Kidney (tissue), 14 donors: ENCODE results near the gene KCND1. TPM values are rescaled to one million over a fixed set of nuclear protein-coding genes. Genes with fewer than 3 reads are reported as not detected.

Experiments used
- DNase-seq, 5 donors: peaks; one replicate each; pipeline ENCODE4 v3.0.0-alpha.2; 2013 to 2020
- FAIRE-seq: peaks from 2 replicates; lab custom pipeline; 2012; peaks lifted over from hg19 to GRCh38; lab: Jason Lieb, UNC
- H3K27ac ChIP-seq, 2 donors: one replicate each; pipeline ENCODE4 v1.7.0; 2013; ENCODE audit warnings: low read depth in 2 of 2, low read length in 2 of 2, inconsistent platforms in 1 of 2
- H3K27me3 ChIP-seq: one replicate; pipeline ENCODE4 v1.7.1; 2013; ENCODE audit warnings: low read length, inconsistent platforms; ENCODE audit not compliant: control insufficient read depth, insufficient read depth
- H3K36me3 ChIP-seq, 3 donors: one replicate each; pipeline versions ENCODE4 v1.7.0 to v1.7.1; 2013; ENCODE audit warnings: low read length in 3 of 3, control low read depth in 1 of 3, inconsistent platforms in 1 of 3; ENCODE audit not compliant: insufficient read depth in 3 of 3, control insufficient read depth in 2 of 3
- H3K4me1 ChIP-seq, 3 donors: one replicate each; pipeline versions ENCODE4 v1.7.0 to v1.7.1; 2013; ENCODE audit warnings: low read length in 3 of 3, inconsistent platforms in 1 of 3, low read depth in 1 of 3; ENCODE audit not compliant: control insufficient read depth in 2 of 3, insufficient read depth in 2 of 3
- H3K4me3 ChIP-seq, 3 donors: one replicate each; pipeline versions ENCODE4 v1.7.0 to v1.8.1; 2013; ENCODE audit warnings: low read length in 3 of 3, control low read depth in 1 of 3, inconsistent platforms in 1 of 3
- H3K9ac ChIP-seq, 3 donors: one replicate each; pipeline versions ENCODE4 v1.7.0 to v1.7.1; 2013; ENCODE audit warnings: low read length in 3 of 3, control low read depth in 1 of 3, inconsistent platforms in 1 of 3
- H3K9me3 ChIP-seq, 3 donors: one replicate each; pipeline versions ENCODE4 v1.7.0 to v1.7.1; 2013; ENCODE audit warnings: low read length in 3 of 3, control low read depth in 1 of 3, inconsistent platforms in 1 of 3; ENCODE audit not compliant: control insufficient read depth in 2 of 3, insufficient read depth in 1 of 3
- intact Hi-C: fragments of 100-400 bp; cut with DNase I; formaldehyde crosslinking; loops from one replicate; pipeline ENCODE4 v1.11.1; 2022
- polyA plus RNA-seq: library from polyadenylated mRNA; stranded (reverse); fragments of 350-450 nt; fragmentation: Illumina TruSeq; extraction: RNeasy Lipid Tissue Mini Kit (QIAGEN cat#74804); gene quantifications from one replicate; pipeline ENCODE4 v1.2.3, GENCODE V29; 2014; ENCODE audit warnings: low read depth, low replicate concordance; ENCODE audit not compliant: insufficient read depth
- total RNA-seq: library from RNA; stranded (reverse); fragmentation: NEBNext Ultra II Directional; extraction: Animal tissue kit (Norgen Biotek cat#: 25700); gene quantifications from one replicate; pipeline ENCODE4 v1.2.1, GENCODE V29; 2021
- TF ChIP-seq, protein P1 (sequence below): IDR thresholded peaks from 3 replicates; pipeline ENCODE4 v1.5.1; 2012; ENCODE audit warnings: mild to moderate bottlenecking, moderate library complexity, borderline replicate concordance; ENCODE audit not compliant: insufficient read depth; ENCODE audit errors: extremely low read depth
- donor health status: control.
- donor health status: control.
- donor health status: control.
- donor health status: control.
- donor health status: control.
- donor health status: DM: yes; HTN: yes; CAD: no.
- donor health status: Normal renal cell carcinoma (clear cell type).

Gene KCND1
- total and polyA plus RNA-seq, 2 donors from 2014 or later, result 0.92 to 2.2 TPM

DNA sequence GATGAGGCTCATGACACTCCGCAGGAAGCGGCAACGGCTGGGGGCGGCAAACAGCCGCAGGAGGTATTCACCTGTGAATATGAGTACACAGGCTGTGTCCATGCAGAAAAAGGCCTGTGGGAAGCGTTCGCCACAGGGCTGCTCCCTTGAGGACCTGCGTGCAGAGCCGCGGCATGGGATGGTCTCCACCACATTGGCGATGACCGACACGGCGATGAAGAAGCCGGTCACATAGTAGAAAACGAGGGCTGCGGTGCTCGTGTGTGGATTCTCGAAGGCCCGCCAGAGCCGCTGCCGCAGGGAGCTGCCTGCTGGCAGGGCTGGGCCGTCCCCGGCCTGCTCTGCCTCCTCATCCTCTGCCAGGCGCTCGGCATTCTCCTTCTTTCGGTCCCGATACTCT lies 2.2 kb downstream of the KCND1 start:
- no peaks in the 10 kb centered on the region for H3K9me3 ChIP-seq

DNA sequence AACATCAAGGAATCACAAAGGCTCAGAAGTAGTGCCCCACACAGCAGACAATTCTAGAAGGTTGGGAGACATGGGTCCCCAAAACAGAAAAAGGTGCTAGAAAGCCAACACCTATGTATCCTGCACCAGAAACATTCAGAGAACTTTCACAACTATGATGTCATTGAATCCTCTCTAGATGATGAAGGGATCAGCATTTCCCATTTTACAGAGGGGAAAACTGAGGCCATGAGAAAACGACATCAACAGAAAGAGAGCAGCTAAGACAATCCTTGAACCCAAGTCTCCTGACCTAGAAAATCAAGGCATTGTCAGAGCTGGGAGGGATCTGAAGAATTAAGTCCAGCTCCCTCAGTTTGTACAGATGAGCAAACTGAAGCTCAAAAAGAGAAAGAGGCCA lies 3.3 kb downstream of the KCND1 start:
- no peak overlapping the region for H3K4me3 ChIP-seq
- no peaks in the 10 kb centered on the region for H3K36me3 ChIP-seq
- TF ChIP-seq, protein P1, sequence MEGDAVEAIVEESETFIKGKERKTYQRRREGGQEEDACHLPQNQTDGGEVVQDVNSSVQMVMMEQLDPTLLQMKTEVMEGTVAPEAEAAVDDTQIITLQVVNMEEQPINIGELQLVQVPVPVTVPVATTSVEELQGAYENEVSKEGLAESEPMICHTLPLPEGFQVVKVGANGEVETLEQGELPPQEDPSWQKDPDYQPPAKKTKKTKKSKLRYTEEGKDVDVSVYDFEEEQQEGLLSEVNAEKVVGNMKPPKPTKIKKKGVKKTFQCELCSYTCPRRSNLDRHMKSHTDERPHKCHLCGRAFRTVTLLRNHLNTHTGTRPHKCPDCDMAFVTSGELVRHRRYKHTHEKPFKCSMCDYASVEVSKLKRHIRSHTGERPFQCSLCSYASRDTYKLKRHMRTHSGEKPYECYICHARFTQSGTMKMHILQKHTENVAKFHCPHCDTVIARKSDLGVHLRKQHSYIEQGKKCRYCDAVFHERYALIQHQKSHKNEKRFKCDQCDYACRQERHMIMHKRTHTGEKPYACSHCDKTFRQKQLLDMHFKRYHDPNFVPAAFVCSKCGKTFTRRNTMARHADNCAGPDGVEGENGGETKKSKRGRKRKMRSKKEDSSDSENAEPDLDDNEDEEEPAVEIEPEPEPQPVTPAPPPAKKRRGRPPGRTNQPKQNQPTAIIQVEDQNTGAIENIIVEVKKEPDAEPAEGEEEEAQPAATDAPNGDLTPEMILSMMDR, result no peak
- DNase-seq (no peak), FAIRE-seq (no peak)
- no peak overlapping the region for H3K9ac ChIP-seq
- no peak overlapping the region for H3K27ac ChIP-seq
- no peaks in the 10 kb centered on the region for H3K4me1 ChIP-seq
- intact Hi-C loops, result no loop called here
- H3K27me3 ChIP-seq, result no peaks in the 10 kb centered on the region
- no peaks in the 10 kb centered on the region for H3K9me3 ChIP-seq

More for the DNA sequence above, 2.2 kb downstream of the KCND1 start:
- Histone ChIP-seq H3K4me1 (no peaks in the 10 kb centered on the region), H3K4me3 (no peak overlapping the region), H3K27me3 (no peaks in the 10 kb centered on the region), H3K9ac (no peak overlapping the region), H3K36me3 (no peaks in the 10 kb centered on the region), H3K27ac (no peak overlapping the region)
- FAIRE-seq (no peak), DNase-seq (no peak)
- intact Hi-C loops, result no loop called here
- TF ChIP-seq, protein P1, result no peak

DNA sequence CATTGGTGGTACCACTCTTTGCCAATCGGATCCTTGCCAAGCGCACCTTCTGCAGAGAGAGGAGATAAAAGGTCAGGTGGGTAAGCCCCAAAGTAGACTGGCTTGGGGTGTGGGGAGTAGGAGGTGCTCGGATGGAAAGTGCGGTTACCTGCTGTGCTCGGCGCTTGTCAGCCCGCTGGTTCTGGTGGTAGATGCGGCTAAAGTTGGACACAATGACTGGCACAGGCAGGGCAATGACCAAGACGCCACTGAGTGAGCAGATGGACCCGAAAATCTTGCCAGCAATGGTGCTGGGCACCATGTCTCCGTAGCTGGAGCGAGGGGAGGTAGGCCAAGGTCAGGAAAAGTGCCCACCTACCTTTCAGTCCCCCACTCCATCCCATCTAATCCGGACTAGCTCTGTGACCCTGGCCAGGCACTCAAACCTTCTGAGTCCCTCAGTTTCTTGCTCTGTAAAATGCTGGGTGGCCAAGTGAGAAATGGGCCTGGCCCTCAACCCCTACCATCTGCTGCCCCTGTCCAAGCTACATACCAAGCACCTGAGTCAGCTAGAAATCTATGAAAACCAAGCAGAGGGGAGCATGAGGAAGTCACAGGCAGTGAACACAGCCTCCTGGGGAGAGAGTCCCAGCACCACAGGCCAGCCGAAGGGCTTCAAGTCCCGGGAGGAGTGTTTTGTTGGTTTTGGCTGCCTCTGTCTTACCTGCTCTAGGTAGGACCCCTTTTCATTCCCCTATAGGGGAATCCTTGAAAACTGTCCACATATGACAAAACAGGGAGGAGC lies 4.7 kb downstream of the KCND1 start:
- no peaks in the 10 kb centered on the region for H3K9me3 ChIP-seq
- H3K4me1 ChIP-seq, result no peaks in the 10 kb centered on the region
- no peaks in the 10 kb centered on the region for H3K36me3 ChIP-seq
- DNase-seq (no peak), FAIRE-seq (no peak)
- H3K4me3 ChIP-seq, result no peak overlapping the region
- no peak overlapping the region for H3K9ac ChIP-seq
- TF ChIP-seq, protein P1, result no peak
- no peak overlapping the region for H3K27ac ChIP-seq
- intact Hi-C loops, result no loop called here
- H3K27me3 ChIP-seq, result no peaks in the 10 kb centered on the region
